Loucy (cell line): ENCODE measurements around the gene THADA.

Experiments used
- H2AFZ ChIP-seq: fragments of 200-600 bp; sonication (generic); 2 replicates; pipeline ENCODE4 v1.6.0; 2016; ENCODE audit warnings: antibody characterized with exemption, mild to moderate bottlenecking, low read length, moderate library complexity
- H3F3A ChIP-seq: fragments of 200-600 bp; 2 replicates; pipeline ENCODE4 v1.6.0; 2016; ENCODE audit warnings: antibody characterized with exemption, low read depth, mild to moderate bottlenecking
- H3K27me3 ChIP-seq: fragments of 200-600 bp; sonication (generic); 2 replicates; pipeline ENCODE4 v1.6.1; 2014; ENCODE audit warnings: low read length, mild to moderate bottlenecking; ENCODE audit not compliant: insufficient read depth, poor library complexity, severe bottlenecking
- H3K36me3 ChIP-seq: fragments of 200-600 bp; sonication (generic); 2 replicates; pipeline ENCODE4 v1.6.1; 2016; ENCODE audit warnings: low read length; ENCODE audit not compliant: insufficient read depth
- H3K4me1 ChIP-seq: fragments of 200-600 bp; sonication (generic); 2 replicates; pipeline ENCODE4 v1.5.1; 2014; ENCODE audit warnings: low read length, mild to moderate bottlenecking; ENCODE audit not compliant: insufficient read depth, poor library complexity, severe bottlenecking
- H3K4me2 ChIP-seq: fragments of 200-600 bp; sonication (generic); 2 replicates; pipeline ENCODE4 v1.6.0; 2014; ENCODE audit warnings: antibody characterized with exemption, low read length, low read depth, mild to moderate bottlenecking; ENCODE audit not compliant: poor library complexity, severe bottlenecking
- H3K4me3 ChIP-seq: fragments of 200-600 bp; sonication (generic); 2 replicates; pipeline ENCODE4 v1.5.1; 2014; ENCODE audit warnings: low read length, mild to moderate bottlenecking, mixed read lengths; ENCODE audit not compliant: poor library complexity, severe bottlenecking
- H3K79me2 ChIP-seq: fragments of 200-600 bp; sonication (generic); 2 replicates; pipeline ENCODE4 v1.6.1; 2014; ENCODE audit warnings: low read length; ENCODE audit not compliant: insufficient read depth
- H3K9ac ChIP-seq: fragments of 200-600 bp; sonication (generic); 2 replicates; pipeline ENCODE4 v1.6.0; 2014; ENCODE audit warnings: mild to moderate bottlenecking, low read depth, low read length, moderate library complexity; ENCODE audit not compliant: poor library complexity, severe bottlenecking
- H3K9me2 ChIP-seq: fragments of 200-600 bp; sonication (generic); replicated peaks from 2 replicates; pipeline ENCODE4 v1.6.1; 2016; ENCODE audit warnings: low read depth, low read length, mixed read lengths
- H3K9me3 ChIP-seq: fragments of 200-600 bp; sonication (generic); 2 replicates; pipeline ENCODE4 v1.6.1; 2014; ENCODE audit warnings: mild to moderate bottlenecking, antibody characterized with exemption, low read length, low read depth; ENCODE audit not compliant: insufficient read depth
- H4K20me1 ChIP-seq: fragments of 200-600 bp; sonication (generic); 2 replicates; pipeline ENCODE4 v1.6.0; 2014; ENCODE audit warnings: antibody characterized with exemption, low read length, mild to moderate bottlenecking; ENCODE audit not compliant: insufficient read depth, poor library complexity, severe bottlenecking
- CTCF ChIP-seq: fragments of 200-600 bp; sonication (generic); conservative IDR thresholded peaks from 2 replicates; pipeline ENCODE4 v1.5.1; 2014; ENCODE audit warnings: mild to moderate bottlenecking, antibody characterized with exemption, low read length
- EZH2phosphoT487 ChIP-seq: fragments of 200-600 bp; IDR thresholded peaks from 2 replicates; pipeline ENCODE4 v1.6.1; 2018; ENCODE audit warnings: antibody characterized with exemption, mild to moderate bottlenecking, moderate library complexity, borderline replicate concordance

The THADA gene

GRCh38 chr2:43326101-43326825 is 269.6 kb downstream of the THADA start:
- Histone ChIP-seq H3K36me3 (no peaks in the 10 kb centered on the region), H3K9me2 (no peaks in the 10 kb centered on the region), H3K9ac (no peak overlapping the region), H3K9me3 (no peaks in the 10 kb centered on the region), H4K20me1 (no peaks in the 10 kb centered on the region), H3K4me3 (no peak overlapping the region), H3K27me3 (no peaks in the 10 kb centered on the region), H3K79me2 (no peaks in the 10 kb centered on the region), H3F3A (no peaks in the 10 kb centered on the region), H2AFZ (no peak overlapping the region), H3K4me2 (no peak overlapping the region), H3K4me1 (peaks cover 6% of the 10 kb centered on the region)
- no peak for TF ChIP-seq CTCF
- no peak for TF ChIP-seq EZH2phosphoT487

GRCh38 chr2:43325107-43325811 is 270.6 kb downstream of the THADA start:
- TF ChIP-seq CTCF (no peak), EZH2phosphoT487 (no peak)
- Histone ChIP-seq H3K4me3 (no peak overlapping the region), H3K9me3 (no peaks in the 10 kb centered on the region), H3K4me2 (no peak overlapping the region), H3F3A (no peaks in the 10 kb centered on the region), H2AFZ (no peak overlapping the region), H3K36me3 (no peaks in the 10 kb centered on the region), H3K9me2 (no peaks in the 10 kb centered on the region), H3K4me1 (peaks cover 6% of the 10 kb centered on the region), H3K27me3 (no peaks in the 10 kb centered on the region), H3K79me2 (no peaks in the 10 kb centered on the region), H4K20me1 (no peaks in the 10 kb centered on the region), H3K9ac (no peak overlapping the region)

GRCh38 chr2:43324259-43325106 is 271.4 kb downstream of the THADA start:
- H3K9me2 ChIP-seq, result no peaks in the 10 kb centered on the region
- no peak overlapping the region for H3K9ac ChIP-seq
- H2AFZ ChIP-seq, result no peak overlapping the region
- H3K4me3 ChIP-seq, result no peak overlapping the region
- TF ChIP-seq EZH2phosphoT487, result no peak
- TF ChIP-seq CTCF, result no peak
- H3F3A ChIP-seq, result no peaks in the 10 kb centered on the region
- peaks cover 7% of the 10 kb centered on the region; the same call in 1 of the 2 replicates for H3K36me3 ChIP-seq
- H3K9me3 ChIP-seq, result no peaks in the 10 kb centered on the region
- no peaks in the 10 kb centered on the region for H3K79me2 ChIP-seq
- no peaks in the 10 kb centered on the region for H4K20me1 ChIP-seq
- H3K4me2 ChIP-seq, result no peak overlapping the region
- H3K4me1 ChIP-seq, result peaks cover 6% of the 10 kb centered on the region
- H3K27me3 ChIP-seq, result no peaks in the 10 kb centered on the region
